ENCODE data around the gene RNF181. TPM values are rescaled to one million over a fixed set of nuclear protein-coding genes. Genes with fewer than 3 reads are reported as not detected.
A peak's percentile ranks its signal among the peaks of the same experiment; 100 is the strongest.
"Not testable (repeated sequence)": the region's sequence is repeated elsewhere in the genome, so short reads cannot be mapped to it uniquely, and the experiment has no call there.

RNF181 gene, protein sequence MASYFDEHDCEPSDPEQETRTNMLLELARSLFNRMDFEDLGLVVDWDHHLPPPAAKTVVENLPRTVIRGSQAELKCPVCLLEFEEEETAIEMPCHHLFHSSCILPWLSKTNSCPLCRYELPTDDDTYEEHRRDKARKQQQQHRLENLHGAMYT
- 110 TPM for total RNA-seq
- long read RNA-seq, transcript RNF181-201 (5 exons, 569 nt), result major isoform, 13 of 25 reads
- long read RNA-seq, partial matches to known transcripts, result 1 of 25 reads
- long read RNA-seq, other reads (novel, unspliced or antisense), result 10 of 25 reads

DNA sequence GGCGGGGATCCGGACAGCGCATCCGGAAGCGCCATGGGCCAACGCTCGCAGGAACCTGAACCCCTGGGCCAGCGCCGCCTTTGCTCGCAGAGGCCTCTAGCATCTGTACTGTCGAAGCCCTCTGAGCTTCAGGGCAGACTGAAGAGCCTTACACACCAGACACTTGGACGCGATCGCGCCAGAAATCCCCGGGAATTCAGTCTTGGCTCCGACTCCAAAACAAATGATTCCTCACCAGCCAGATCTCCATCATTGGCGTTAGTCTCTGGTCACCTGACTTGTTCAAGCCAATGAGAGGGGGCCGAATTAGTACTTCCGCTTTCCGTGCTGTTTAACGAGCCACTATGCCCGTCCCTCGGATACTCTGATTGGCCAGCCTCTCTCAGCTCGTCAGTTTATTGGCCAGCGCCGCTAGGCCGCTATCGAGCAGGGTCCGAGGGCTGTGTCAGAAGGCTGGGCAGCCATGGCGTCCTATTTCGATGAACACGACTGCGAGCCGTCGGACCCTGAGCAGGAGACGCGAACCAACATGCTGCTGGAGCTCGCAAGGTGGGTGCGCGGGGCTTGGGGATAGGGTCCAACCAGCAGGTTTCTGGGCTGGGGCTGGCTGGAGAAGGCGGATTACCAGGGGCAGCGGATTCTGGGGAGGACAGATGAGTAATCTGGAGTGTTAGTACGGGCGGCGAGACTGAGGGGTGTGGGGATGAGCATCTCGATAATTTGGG is at the start of gene RNF181:
Gene RNF181 (plus strand): TSS at position 445 of the 725 bp plus-strand sequence. CDS start 19 bp downstream, at position 464.
- DNase-seq (ENCODE audit: low spot score), result peak; percentile 98

DNA sequence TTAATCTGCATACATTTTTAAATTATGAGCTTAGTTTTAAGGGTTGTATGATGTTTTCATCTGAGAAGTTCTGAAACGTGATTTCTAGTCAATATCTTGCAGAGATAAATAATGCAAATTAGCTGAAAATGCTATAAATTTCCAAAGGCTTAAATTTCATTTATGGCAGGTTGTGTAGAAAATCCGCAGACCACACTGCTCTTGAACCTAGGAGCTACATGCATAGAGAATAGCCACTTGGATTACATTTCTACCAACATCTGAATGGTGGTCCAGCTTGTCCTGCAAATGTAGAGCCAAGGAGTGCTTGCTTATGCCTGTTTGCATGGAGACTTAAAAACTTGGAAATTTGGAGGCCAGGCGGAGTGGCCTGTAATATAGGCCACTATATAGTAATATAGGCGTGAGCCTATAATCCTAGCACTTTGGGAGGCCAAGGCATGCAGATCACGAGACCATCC is 49.7 kb upstream of the RNF181 start:
- DNase-seq (ENCODE audit: low spot score), result no peak

DNA sequence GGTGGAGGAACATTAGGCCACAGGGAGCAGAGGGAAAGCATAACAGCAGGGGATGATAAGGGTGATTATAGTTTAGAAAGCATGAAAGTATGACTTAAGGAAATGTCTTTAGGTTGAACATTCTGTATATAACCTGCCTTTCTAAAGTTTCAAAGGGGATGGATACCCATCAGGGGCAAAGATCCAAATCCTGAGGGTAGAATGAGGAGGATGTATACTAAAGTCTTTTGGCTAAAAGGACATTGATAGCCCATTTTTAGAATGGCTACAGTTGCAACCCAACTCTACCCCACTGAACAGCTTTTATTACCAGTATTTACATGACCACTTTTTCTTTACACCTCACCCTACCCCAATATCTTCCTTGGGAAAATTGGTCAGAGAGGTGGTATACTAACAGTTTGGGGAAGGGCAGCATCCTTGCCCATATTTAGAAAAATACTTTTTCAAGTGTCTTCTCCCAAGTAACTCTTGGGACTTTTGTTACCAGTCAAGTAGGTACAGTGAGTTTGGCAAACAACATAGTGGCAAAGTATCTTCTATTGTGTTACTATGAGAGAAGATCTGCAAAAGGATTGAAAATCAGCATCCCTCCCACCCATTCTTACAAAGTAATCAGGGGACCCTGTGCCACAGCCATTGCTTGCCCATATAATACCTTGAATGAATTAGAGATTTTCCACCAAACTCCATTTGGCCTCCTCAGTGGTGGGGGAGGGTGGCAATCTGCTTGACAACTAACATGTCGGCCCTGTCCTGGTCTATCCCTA is 48.3 kb upstream of the RNF181 start:
- DNase-seq (ENCODE audit: low spot score), result no peak

DNA sequence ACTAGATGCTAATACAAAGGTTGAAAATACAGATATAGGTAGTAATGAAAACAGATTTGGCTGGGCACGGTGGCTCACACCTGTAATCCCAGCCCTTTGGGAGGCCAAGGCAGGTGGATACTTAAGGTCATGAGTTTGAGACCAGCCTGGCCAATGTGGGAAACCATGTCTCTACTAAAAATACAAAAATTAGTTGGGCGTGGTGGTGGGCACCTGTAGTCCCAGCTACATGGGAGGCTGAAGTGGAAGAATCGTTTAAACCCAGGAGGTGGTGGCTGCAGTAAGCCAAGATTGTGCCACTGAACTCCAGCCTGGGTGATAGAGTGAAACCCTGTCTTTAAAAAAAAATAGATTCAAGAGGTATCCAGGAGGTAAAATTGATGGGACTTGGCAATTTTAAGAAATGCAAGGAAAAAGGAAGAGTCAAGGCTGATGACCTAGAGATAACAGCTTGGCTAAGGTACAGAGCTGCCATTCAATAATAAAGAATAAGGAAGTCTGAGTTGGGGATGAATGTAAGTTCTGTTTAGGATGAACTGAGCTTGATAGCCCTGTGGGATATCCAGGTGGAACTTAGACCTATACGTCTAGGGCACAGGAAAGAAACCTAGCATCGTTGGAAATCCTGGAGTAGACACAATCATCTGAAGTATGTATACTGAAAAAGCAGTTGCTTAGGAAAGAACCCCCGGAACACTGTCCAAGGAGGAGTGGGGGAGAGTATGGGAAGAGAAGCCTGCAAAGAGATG is 47.5 kb upstream of the RNF181 start:
- DNase-seq (ENCODE audit: low spot score), result no peak

DNA sequence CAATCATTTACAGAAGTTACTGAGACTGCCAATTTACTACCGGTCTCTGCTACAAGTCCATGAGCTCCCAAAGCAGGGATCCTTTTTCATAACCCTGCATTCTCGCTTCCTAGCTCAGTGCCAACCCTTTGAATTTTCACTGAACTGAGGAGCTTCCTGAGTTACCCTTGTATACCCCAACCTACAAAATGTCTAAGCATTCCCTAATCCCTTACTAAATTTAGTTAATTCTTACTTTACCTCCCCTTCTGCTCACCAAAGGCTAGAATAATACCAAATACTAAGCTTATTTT is 47.0 kb upstream of the RNF181 start:
- DNase-seq (ENCODE audit: low spot score), result no peak

DNA sequence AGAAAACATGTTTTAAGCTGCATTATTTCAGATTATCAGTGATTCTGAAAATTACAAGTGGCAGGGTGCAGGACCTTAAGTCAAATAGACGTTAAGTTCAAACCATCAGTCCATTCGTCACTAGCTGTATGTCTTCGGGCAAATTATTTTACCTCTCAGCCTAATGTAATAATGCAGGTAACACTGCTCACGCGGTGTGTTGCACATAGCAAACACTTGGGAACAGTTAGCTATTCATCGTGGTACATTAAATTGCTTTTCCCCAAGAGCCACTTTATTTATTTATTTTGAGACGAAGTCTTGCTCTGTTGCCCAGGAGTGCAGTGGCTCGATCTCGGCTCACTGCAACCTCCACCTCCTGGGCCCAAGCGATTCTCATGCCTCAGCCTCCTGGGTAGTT is 46.5 kb upstream of the RNF181 start:
- DNase-seq (ENCODE audit: low spot score), result no peak

DNA sequence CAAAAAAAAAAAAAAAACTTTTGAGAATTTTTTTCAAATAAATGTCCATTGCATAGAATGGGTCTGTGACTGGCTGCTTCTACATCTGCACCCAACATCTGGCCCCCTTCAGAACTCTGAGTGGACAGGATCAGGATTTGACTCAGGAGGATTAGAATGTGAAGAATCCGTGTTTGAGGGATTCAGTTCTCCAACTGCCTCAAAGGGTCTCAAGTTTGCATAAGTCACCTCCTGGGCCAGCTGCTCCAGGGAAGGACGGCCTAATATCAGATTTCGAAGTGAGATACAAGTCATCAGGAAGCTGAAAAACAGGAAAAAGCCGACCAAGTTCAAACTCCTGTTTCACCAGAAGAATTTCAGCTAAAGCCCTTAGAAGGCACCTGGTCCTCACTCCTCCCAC is 45.7 kb upstream of the RNF181 start:
- no peak for DNase-seq (ENCODE audit: low spot score)

DNA sequence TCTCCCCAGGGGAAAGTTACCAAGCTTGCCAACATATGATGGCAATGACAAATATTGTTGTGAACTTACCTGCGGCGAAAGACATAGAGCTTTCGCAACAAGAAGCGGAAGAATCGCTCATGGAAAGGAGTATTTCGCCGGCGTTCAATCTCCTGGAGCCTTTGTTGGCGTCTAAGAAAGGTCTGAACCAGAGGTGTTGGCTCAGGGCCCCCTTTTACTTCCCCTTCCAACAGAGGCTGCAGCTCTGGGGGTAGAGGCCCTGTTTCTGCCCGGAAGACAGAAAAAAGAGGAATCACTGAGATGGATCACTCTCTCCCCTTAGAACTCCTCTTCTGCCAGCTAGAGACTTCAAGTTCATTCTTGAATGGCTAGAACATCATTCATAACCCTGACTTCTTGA is 45.1 kb upstream of the RNF181 start:
- DNase-seq (ENCODE audit: low spot score), result no peak

DNA sequence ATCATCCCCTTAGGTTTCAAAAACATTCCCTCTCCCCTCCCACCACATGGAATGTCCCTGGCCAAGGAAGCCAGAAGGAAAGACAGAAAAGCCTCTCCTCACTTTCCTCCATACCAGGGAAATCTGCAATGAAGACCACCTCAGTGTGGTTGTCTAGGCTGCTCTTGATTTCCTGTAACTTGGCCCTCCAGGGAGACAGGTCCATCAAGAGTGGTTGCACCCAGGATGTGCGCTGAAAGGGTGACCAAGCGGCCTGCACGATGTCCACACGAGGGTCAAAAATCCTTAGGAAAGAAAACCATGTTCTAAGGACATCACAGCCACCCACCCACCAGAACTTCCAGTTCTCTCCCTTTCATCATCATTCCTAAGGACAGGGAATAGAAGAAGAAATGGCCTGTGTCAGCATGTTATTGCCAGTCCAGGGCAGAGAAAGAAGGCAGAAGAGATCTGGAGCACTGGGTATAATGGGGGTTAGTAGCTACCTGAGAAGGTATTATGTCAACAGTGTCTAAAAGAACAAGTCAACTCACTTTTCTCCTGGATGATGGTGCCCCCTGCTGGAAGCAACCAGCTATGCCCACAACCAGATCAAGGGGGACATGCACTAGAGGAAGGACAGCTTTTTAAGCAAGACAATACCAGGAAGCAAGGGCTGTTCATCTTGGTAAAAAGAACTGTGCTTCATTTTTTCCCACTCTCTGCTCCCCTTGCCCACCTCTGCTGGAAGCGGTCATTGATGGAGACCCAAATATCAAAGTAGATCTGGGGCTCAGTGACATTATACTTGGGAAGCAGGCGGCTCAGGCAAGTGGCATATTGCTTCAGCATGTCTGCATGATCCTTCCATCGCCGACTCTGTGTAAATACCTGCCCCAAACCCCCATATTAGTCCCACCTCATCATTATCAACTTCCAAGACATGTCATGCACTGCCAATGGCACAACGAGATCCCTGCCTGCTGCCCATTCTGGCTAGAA is 43.6 kb upstream of the RNF181 start:
- no peak for DNase-seq (ENCODE audit: low spot score)

DNA sequence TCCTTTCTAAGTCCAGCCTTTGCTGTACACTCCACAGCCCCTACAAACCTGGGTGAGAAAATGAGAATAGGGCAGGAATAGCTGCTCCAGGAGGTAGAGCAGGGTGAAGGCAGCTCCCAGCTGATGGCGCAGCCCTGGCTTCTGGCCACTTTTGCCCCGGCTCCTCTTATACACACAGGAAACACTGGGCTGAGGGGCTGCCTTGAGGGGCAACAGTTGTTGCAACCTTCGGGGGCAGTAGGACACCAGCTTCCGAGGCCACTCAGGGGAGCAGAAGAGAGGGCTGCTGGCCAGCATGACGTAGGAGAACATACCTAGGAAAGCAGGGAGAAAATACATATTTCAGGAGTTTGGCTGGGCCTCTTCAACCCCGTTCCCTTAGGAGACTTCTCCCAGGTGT is 42.4 kb upstream of the RNF181 start:
- no peak for DNase-seq (ENCODE audit: low spot score)

DNA sequence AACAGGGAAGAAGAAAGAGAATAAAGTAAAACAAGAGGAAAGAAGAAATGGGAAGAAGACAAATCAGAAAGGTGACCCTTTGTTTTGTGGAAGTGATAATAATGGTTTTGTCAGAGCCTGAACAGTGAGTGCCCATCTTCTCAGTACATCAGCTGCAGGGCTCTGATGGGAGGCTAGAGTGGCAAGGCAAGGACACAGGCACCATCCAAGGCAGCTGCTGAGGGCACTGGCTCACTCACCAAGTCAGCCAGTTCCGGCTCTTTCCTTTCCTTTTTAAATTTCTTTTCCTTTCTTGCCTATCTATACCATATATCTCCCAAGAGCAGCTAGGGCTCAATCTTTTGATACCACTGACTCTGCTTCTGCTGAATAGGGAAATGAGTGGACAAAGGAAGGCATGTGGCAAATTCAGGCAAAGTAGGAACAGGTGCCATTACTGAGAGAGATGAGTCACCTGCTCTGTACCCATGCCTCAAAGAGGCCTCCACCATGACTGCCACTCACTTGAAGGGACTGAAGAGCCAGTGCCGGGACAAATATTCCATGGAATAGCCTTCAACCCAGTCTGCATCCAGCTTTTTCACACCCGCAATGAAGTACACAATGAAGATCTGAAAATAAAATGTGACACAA is 40.4 kb upstream of the RNF181 start:
- DNase-seq (ENCODE audit: low spot score), result no peak

DNA sequence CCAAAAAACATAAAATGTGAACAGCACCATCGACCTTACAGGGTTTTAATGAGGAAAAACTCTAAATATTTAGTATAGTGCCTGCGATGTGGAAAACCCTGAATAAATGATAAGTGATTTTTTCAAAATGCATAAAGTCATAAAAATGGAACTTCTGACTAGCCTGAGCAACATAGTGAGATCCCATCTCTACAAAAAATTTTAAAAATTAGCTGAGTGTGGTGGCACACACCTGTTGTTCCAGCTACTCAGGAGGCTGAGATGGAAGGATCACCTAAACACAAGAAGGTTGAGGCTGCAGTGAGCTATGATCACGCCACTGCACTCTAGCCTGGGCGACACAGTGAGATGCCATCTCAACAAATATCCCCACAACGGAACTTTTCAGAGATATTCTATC is 38.4 kb upstream of the RNF181 start:
- DNase-seq (ENCODE audit: low spot score), result no peak

DNA sequence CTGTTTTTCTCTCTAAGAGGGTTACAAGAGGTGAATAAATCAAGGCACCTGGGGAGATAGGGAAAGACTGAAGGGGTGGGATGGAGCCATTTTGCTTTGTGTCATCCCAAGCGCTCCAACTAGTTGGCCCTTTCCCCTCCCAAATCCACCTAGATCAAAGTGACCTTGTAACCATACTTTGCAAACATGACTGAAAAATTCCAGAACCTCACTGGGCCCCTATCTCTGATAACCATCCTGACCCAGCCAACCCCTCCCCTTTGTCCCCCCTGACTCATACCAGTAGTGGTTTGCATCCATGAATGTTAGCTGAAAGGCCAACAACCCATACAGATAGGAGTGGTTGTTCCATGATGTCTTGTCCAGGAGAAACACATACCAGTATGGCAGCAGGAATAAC is 37.4 kb upstream of the RNF181 start:
- no peak for DNase-seq (ENCODE audit: low spot score)

DNA sequence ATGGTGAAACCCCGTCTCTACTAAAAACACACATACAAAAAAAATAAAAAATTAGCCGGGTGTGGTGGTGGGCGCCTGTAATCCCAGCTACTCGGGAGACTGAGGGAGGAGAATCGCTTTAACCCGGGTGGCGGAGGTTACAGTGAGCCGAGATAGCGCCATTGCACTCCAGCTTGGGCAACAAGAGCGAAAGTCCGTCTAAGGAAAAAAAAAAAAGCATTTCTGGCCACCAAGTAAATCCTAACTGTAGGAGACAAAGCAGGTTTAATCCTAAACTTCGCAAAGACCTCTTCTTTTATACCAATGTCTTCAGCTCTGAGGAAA is 35.2 kb upstream of the RNF181 start:
- not testable (repeated sequence) for DNase-seq (ENCODE audit: low spot score)

DNA sequence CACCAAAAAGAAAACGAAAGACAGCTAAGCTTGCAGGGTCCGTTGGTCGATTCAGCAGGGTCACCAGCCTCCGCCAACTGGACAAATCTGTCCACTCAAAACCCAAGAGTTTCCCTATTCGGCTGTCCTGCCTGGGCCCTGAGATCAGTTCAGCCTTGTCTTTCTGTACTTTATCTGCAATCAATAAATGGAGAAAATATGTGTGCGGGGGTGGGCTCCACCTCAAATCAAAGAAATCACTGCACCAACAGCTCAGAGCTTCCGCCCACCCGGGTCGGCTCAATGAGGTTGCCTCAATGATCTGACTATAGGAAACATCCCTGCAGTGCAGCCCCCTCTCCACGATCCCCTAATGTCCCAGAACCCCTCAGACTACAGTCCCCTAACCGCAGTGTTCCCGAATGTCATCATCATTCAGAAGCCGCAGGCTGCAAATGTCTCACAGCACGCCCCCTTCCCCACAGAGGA is 34.7 kb upstream of the RNF181 start:
- no peak for DNase-seq (ENCODE audit: low spot score)

DNA sequence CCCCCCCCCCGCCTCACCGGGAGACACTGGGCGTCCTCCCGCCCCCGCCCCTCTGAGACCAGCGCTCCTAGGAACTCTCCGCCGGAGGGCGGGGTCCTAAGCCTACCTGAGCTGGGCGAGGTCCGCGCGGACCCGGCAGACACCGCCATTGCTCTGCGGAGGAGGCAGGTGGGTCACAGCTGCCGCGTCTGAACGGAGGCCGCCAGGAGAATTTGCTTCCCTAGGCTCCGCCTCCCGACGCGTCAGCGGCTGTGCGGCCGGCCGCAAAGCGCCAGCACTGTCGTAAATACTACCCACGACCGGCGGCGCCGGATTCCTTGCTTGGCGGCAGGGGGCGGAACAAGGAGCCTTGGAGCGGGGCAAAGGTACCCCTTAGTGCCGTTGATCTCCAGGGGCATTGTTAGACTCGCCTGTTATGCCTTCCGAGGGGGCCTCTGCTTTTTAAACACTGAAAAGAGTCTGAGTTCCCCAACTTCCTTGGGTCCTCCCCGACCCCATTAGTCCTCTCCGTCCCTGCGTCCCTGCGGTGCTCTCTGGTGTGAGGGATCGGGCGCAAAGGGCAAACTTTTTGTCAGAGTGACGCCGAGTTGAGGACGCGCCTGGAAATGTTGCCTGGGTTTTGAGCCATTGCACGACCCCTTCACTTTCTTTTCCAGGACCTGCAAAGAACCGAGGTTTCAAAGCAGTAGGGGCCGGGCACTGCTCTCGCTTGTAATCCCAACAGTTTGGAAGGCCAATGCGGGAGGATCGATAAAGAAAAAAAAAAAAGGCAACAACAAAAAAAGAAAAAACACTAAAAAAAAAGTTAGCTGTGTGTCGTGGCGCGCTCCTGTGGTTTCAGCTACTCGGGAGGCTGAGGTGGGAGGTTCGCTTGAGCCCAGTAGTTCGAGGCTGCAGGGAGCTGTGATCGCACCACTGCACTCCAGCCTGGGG is 34.0 kb upstream of the RNF181 start, which contains the start of gene GGCX:
Gene GGCX (minus strand): TSS at position 214 of the 933 bp plus-strand sequence. CDS start 65 bp downstream, at position 149.
- peak; percentile 99 for DNase-seq (ENCODE audit: low spot score)

DNA sequence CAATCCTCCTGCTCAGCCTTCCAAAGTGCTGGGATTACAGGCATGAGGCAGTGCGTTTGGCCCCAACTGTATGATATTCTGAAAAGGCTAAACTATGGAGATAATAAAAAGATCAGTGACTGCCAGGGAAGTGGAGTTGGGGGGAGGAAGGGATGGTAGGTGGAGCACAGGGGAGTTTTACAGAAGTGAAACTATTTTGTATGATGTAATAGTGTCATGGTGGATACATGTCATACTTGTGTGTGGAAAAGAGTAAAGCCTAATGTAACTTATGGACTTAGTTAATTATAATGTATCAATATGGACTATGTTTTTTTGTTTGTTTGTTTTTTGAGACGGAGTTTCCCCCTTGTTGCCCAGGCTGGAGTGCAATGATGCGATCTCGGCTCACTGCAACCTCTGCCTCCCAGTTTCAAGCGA is 31.4 kb upstream of the RNF181 start:
- no peak for DNase-seq (ENCODE audit: low spot score)

DNA sequence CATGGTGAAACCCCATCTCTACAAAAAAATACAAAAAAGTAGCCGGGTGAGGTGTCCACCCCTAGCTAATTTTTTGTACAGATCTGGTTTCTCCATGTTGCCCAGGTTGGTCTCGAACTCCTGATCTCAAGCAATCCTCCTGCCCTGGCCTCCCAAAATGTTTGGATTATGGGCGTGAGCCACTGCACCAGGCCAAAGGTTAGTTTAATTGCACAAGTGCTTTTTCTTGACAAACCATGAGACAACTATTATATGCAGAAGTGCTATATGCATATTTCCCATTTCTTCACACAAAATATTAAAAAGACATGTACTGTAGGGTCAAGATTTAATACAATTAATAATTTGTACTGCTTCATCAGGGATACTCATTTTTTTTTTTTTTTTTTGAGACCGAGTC is 29.3 kb upstream of the RNF181 start:
- DNase-seq (ENCODE audit: low spot score), result no peak

DNA sequence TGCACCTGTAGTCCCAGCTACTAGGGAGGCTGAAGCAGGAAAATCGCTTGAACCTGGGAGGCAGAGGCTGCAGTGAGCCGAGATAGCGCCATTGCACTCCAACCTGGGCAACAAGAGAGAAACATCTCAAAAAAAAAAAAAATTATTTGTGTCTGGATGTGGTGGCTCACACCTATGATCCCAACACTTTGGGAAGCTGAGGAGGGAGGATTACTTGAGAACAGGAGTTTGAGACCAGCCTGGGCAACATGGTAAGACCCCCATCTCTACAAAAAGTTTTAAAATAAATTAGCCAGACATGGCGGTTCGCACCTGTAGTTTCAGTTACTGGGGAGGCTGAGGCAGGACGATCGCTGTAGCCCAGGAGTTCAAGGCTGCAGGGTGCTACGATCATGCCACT is 19.8 kb upstream of the RNF181 start:
- no peak for DNase-seq (ENCODE audit: low spot score)

Data from mesenteric fat pad (tissue), 1 donor.